GM18868 (cell line): ENCODE results near the gene TMEM252.

Source experiments
- ATAC-seq: cut with Tn5 transposase; IDR thresholded peaks from one replicate; pipeline ENCODE4 v1.9.1; 2021; ENCODE audit warnings: mild to moderate bottlenecking, moderate library complexity; ENCODE audit not compliant: unreplicated experiment

Gene TMEM252

DNA sequence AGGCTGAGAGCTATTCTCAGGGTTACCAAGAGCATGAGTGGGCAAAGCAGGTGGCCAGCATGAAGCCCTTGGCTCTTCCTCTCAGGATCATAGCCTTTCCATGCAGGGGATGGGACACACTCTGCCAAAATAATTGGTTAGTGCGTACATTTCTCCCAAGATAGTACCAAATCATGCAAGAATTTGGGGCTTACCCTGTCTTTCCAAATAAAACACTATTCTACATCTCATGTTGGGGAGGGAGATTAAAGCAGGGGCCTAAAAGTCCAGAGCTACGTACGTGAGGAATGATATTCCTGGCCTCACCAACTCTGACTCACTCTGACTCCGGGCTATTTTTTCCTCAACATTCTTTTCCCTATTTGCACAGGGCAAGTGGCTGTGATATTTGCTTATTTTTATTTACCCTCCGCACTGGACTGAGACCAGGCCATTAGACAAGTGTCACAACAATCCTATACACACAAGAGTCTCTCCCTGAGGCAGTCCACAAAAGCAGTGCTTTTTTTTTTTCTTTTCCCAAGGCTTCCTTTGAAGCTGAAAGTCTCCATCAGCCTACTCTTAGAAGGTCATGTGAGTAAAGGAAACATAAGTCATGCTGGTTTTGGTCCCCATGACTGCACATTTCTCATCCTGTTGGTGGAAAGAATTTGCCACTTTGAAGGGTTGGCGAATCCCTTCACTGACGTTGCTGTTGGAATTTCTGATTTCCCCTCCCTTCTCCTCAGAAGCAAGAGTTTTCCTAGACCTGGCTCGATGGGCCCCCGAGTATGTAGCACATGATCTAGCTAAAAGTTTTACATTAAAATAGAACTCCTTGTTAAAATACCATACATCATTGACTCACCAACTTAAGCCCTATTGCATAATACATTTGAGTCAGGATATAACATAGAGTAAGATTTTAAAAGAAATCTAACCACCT is 40.0 kb downstream of the TMEM252 start:
- no peak for ATAC-seq

DNA sequence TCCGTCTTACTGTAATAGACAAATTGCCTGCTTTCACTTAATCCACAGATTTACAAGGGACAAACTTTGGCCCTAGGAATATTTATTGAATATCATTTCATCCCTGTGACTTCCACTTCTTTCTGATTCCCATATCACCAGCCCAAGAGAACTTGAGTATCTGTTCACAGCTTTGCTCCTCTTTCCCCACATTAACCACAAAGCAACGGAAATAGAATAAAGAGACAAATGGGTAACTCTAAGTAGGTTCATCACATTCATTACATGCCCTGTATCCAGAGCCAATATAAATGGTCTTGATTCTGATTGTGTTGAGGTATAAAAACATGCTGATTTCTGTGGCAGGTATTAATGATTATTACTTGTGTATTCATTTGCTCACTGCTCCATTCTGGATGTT is 41.9 kb downstream of the TMEM252 start:
- ATAC-seq: no peak

DNA sequence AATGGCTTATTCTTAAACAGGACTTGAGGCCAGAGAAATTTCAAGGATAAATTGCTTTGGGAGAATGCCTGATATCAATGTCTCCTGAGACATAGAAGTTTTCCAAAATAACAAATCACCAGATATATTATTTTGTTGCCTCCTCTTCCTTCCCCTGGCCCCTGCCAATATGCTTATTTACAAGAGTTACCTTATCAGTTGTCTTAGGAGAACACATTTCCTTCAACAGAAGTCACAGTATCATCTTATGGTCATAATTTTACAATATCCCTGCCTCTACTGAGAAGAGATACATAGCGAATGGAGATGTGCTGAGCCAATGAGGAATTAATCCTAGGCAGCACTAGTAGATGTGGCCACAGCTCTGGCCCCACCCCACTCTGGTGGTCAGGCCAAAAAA is 43.1 kb downstream of the TMEM252 start:
- ATAC-seq: no peak

DNA sequence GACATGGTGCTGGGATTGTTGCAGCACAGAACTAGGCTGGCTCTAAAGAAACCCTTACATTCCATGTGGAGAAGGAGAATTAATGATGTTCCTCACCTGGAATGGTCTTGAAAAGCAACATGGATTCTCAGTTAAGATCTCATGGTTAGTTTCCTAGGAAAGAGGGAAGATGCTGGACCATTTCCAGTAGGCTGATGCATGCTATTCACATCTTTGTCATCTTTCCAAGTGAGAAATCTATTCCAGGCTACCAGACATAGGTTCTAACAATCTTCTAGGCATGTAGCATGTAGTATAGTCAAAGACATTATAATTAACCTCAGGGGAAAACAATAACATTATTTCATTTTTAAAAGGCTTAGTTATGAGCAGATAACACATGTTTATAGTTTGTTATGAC is 44.3 kb downstream of the TMEM252 start:
- ATAC-seq: no peak

DNA sequence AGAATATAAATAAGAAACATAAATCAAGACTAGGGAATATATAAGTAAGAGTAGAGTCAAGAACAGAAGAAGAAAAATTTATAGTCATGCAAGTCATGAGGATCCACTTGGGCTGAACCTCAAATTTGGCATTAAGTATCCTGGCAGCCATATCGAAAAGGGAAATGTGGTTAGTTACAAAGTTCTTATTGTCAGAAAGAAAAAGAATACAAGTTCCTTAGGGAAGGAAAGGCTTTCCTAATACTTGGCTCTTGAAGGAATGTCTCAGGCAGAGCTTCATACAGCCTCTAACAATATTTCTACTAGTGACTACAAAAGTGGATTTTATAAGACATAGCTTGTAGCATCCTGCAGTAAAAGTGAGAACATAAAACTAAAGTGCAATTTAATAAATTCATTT is 45.4 kb downstream of the TMEM252 start:
- no peak for ATAC-seq

DNA sequence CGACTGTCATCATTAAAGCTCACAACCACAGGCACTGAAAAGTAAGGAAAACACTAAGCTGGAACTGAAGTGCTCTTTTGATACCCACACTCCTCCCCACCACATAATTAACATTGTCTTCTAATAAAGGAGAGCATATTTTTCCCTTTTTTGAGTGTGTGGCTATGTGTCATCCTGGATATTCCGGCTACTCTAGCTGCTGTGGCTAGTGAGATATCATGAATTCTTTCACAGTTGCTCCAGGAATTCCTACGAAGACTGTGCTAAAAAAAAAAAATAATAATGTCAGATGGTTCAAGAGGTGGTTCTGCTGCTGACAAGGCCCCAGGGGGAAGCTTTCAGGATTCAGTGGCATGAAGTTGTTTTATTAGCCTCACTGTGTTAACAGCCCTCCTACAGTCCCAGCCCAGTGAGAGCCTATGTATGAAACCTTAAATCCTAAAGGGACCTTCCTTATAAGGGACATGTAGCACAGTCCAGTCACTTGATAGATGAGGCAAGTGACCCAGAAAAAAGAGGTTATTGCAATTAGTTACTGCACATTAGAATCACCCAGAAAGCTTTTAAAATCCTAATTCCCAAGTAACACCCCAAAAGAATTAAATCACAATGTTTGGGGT is 46.6 kb downstream of the TMEM252 start:
- no peak for ATAC-seq

DNA sequence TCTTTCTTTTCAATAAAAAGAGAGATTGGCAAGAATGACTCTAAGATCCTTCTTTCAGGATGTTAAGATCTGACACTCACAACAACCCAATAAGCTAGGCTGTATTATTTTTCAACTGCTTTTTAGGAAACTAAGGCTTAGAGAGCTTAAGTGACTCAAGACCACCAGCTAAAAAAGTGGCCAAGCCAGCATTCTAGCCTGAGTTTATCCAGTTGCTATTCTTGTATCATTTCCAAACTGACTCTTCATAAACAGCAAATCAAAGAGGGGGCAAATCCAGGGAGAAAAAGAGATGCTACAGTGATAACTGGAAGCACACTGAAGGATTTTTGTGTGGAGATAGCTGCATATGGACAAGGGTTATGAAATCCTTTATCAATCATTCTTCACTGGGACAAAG is 47.1 kb downstream of the TMEM252 start:
- ATAC-seq: no peak

DNA sequence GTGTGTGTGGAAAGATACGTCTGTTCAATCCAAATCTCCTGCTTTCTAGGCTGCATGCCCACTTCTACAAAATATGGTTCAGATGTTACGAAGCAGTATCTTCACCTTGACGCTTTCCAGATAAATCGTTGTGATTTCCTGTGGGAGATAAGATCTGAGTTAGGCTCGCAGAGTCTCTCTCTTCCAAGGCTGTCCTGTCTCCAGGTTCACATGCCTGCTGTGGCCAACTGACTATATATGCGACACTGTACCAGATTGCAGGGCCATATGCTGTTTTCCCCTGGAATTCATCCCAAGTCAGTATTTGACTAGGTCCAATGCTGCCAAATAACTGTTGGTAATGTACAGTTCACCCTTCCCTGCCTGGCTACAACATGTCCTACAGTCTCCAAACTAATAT is 47.9 kb downstream of the TMEM252 start:
- ATAC-seq: no peak

DNA sequence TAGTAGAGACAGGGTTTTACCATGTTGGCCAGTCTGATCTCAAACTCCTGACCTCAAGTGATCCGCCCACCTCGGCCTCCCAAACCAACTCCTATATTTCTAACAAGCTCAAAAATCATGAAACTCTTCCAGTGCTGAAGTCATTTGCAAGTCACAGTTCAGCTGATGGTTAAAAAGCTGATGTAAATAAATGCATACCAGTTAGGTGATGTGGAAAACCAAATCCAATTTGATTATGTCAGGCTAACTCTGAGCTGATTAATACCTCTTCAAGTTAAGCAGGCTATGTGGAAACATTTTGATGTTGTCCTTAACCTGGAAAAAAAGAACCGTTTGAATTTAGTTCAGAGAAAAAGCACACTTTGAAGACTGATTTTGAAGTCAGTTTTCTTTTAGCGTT is 51.0 kb downstream of the TMEM252 start:
- no peak for ATAC-seq

DNA sequence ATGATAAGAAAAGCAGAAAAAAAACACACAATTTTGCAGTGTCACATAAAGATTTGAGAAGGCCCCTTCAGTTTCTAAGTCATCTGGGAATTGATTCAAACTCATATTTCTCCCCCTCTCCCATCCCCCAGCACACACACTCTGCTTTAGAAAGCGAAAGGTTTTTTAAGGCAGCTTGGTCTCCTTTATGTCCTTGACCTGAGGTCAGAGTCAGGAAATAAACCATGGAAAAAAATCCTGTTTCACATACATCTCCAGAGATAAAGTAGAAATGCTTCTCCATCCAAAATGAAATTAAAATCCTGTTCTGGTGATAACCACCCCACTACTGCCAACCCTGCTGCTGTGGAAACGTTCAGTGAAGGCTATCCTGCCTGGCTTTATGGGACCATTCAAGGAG is 52.6 kb downstream of the TMEM252 start:
- ATAC-seq: no peak
